PC-3 (cell line): Measurements from ENCODE around the gene ODAD2.

Experiments
- EZH2 ChIP-seq: fragments of 300-600 bp; sonication (generic); IDR thresholded peaks from one replicate; pipeline ENCODE4 v1.6.1; 2017; ENCODE audit warnings: antibody characterized with exemption, mild to moderate bottlenecking, low read length; ENCODE audit not compliant: unreplicated experiment
- TF ChIP-seq, protein P1 (sequence below): fragments of 300-600 bp; sonication (generic); conservative IDR thresholded peaks from 2 replicates; pipeline ENCODE4 v1.5.1; 2017; ENCODE audit warnings: antibody characterized with exemption, low read depth, mild to moderate bottlenecking, low read length

GRCh38 chr10:28010821-28011220 lies 11.9 kb upstream of the ODAD2 start:
- TF ChIP-seq, protein P1, sequence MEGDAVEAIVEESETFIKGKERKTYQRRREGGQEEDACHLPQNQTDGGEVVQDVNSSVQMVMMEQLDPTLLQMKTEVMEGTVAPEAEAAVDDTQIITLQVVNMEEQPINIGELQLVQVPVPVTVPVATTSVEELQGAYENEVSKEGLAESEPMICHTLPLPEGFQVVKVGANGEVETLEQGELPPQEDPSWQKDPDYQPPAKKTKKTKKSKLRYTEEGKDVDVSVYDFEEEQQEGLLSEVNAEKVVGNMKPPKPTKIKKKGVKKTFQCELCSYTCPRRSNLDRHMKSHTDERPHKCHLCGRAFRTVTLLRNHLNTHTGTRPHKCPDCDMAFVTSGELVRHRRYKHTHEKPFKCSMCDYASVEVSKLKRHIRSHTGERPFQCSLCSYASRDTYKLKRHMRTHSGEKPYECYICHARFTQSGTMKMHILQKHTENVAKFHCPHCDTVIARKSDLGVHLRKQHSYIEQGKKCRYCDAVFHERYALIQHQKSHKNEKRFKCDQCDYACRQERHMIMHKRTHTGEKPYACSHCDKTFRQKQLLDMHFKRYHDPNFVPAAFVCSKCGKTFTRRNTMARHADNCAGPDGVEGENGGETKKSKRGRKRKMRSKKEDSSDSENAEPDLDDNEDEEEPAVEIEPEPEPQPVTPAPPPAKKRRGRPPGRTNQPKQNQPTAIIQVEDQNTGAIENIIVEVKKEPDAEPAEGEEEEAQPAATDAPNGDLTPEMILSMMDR: no peak
- no peak for TF ChIP-seq EZH2
